Activated CD4-positive, alpha-beta memory T cell treated with anti-CD3 and anti-CD28 coated beads for 36 hours (primary cell): ENCODE results near the gene CRTAC1. TPM values are rescaled to one million over a fixed set of nuclear protein-coding genes. Genes with fewer than 3 reads are reported as not detected.

Source experiments
- CTCF ChIA-PET: fragments of 350-600 bp; sonication (Branson Sonifier 250); formaldehyde crosslinking; loops from one replicate; lab custom pipeline; 2021; ENCODE audit warnings: antibody characterized with exemption, inconsistent platforms; lab: Charles Lee
- POLR2A ChIA-PET: fragments of 350-600 bp; sonication (Branson Sonifier 250); formaldehyde crosslinking; loops from one replicate; lab custom pipeline; 2021; ENCODE audit warnings: antibody characterized with exemption; lab: Charles Lee
- DNase-seq: peaks from one replicate; pipeline ENCODE4 v3.0.0-alpha.2; 2020
- H3K27ac Mint-ChIP-seq: one replicate; pipeline ENCODE4 v1.8.0; 2021; ENCODE audit warnings: mixed read lengths
- H3K27me3 Mint-ChIP-seq: one replicate; pipeline ENCODE4 v1.8.0; 2021; ENCODE audit warnings: mixed read lengths
- H3K36me3 Mint-ChIP-seq: one replicate; pipeline ENCODE4 v1.8.0; 2021; ENCODE audit warnings: mixed read lengths
- H3K4me1 Mint-ChIP-seq: one replicate; pipeline ENCODE4 v1.8.0; 2021; ENCODE audit warnings: low read depth, mixed read lengths
- H3K4me3 Mint-ChIP-seq: one replicate; pipeline ENCODE4 v1.8.0; 2021; ENCODE audit warnings: mild to moderate bottlenecking, mixed read lengths
- H3K9me3 Mint-ChIP-seq: one replicate; pipeline ENCODE4 v1.8.0; 2021; ENCODE audit warnings: mixed read lengths
- intact Hi-C: fragments of 100-400 bp; cut with micrococcal nuclease; formaldehyde crosslinking; loops from one replicate; pipeline ENCODE4 v1.15.1; 2023
- total RNA-seq, 2 experiments: library from RNA; stranded (reverse); gene quantifications; one replicate each; pipeline ENCODE4 v1.2.3, GENCODE V29; 2021

Gene CRTAC1
- total RNA-seq, 2 experiments from 2014 or later = not detected

DNA sequence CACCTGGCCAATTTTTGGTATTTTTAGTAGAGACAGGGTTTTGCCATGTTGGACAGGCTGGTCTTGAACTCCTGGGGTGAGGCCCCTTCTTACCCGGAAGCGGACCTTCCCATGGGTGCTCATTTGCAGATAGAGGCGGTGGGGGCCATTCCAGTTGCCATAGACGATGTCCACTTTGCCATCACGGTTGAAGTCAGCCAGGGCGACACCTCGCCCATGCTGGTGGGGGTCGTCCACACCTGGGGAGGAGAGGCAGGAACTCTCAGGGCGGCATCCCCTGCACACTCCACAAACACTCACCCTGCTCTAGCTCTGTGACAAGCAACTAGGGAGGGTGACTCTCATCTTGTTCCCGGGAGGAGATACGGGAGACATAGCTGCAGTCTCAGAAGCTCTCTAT, 125.8 kb downstream of the CRTAC1 start:
- DNase-seq = no peak
- no peaks in the 10 kb centered on the region for H3K9me3 Mint-ChIP-seq
- no peak overlapping the region for H3K4me3 Mint-ChIP-seq
- intact Hi-C loops = no loop called here
- no peaks in the 10 kb centered on the region for H3K36me3 Mint-ChIP-seq
- no peaks in the 10 kb centered on the region for H3K4me1 Mint-ChIP-seq
- H3K27ac Mint-ChIP-seq = no peak overlapping the region
- CTCF ChIA-PET = interaction anchor here (1.0 to 3.4 kb wide), 4 partner anchors 10 to 141 kb away, joined by 3 to 15 read pairs (median 6); no protein-coding TSS in a partner anchor
- POLR2A ChIA-PET = no interaction called here
- H3K27me3 Mint-ChIP-seq = peaks cover 15% of the 10 kb centered on the region

DNA sequence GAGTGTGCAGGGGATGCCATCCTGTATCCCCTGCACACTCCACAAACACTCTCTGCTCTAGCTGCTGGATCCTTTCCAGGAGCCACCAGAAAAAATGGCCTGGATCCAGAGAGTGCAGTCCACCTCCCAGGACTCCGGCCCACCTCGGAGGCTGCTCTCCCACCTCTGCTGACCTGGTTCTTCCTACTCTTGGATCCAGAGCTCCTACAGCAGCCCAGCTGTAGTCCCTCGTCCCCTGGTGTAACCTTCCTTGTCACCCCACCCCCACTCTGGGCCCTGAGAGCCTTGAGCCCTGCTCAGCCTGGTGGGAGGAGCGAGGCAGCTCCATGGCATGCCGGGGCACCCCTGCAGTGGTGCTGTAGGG, 126.4 kb downstream of the CRTAC1 start:
- Mint-ChIP-seq H3K27me3 (peaks cover 15% of the 10 kb centered on the region), H3K36me3 (no peaks in the 10 kb centered on the region), H3K27ac (no peak overlapping the region), H3K9me3 (no peaks in the 10 kb centered on the region), H3K4me3 (no peak overlapping the region), H3K4me1 (no peaks in the 10 kb centered on the region)
- POLR2A ChIA-PET = no interaction called here
- intact Hi-C loops = no loop called here
- DNase-seq = no peak
- CTCF ChIA-PET = interaction anchor here (1.6 to 3.4 kb wide), 3 partner anchors 11 to 141 kb away, joined by 4 to 15 read pairs (median 9); no protein-coding TSS in a partner anchor

DNA sequence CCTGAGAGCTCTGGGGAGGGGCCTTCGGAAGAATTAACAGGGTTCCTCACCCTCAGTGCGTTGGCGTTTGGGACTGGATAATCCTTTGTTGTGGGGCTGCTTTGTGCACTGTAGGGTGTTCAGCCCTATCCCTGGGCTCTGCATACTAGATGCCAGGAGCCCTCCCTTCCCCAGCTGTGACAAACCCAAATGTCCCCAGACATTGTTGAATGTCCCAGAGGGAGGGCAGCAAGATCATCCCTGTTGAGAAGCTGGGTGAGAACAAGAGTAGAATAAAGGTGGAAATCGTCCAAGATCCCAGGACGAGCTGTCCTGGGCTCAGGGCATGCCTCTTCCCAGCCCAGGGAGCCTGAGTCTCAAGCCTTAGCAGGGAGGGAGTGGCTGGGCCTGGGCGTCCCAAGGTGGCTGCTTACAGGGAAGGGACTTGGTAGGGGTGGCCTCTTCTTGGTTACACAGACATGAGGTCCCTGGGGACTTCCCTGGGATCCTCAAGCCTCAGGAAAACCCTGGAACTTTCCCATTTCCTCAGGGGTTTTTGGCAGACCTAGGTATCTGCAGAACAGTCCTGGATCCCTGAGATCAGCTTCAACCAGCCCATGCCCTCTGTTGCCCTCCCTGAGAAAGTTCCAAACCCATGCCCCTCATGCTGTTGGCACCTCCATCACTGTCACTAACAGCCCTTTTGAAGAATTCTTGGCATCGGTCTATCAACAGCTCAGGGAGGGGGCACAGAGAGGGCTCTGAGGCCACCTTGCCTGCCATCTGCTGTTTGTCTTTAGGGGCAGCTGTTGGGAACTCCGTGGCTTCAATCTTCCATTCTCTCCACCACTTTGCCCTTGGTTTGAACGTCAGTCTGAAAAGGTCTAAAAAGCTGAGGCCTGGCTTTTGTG, 127.0 kb downstream of the CRTAC1 start:
- no peak overlapping the region for H3K27ac Mint-ChIP-seq
- POLR2A ChIA-PET = interaction anchor here (0.6 kb wide), 1 partner anchor 87 kb away, joined by 3 read pairs; no protein-coding TSS in a partner anchor

DNA sequence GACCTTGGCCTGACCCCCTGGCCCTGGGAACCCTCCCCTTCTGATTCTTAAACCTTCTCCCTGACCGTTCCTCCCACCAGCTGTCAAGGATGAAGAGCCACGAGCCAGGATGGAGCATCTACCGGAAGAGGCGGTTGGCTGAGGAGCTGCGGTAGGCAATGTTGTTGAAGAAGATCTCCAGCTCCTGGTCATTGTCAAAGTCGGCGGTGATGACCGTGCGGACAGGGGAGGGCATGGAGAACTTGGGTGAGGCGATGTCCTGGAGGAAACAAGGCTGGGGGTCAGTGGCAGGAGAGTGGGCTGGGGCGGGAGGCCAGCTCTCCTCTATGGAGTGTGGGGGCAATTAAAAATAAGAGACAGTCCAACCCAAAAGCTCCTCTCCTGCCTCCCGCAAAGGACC, 129.0 kb downstream of the CRTAC1 start:
- H3K4me1 Mint-ChIP-seq = no peaks in the 10 kb centered on the region
- CTCF ChIA-PET = interaction anchor here (1.6 kb wide), 1 partner anchor 14 kb away, joined by 10 read pairs; no protein-coding TSS in a partner anchor
- no peaks in the 10 kb centered on the region for H3K36me3 Mint-ChIP-seq
- no peak overlapping the region for H3K27ac Mint-ChIP-seq
- intact Hi-C loops = no loop called here
- H3K9me3 Mint-ChIP-seq = no peaks in the 10 kb centered on the region
- POLR2A ChIA-PET = no interaction called here
- no peak overlapping the region for H3K4me3 Mint-ChIP-seq
- DNase-seq = no peak
- H3K27me3 Mint-ChIP-seq = peaks cover 12% of the 10 kb centered on the region

More for the DNA sequence above, 127.0 kb downstream of the CRTAC1 start:
- Mint-ChIP-seq H3K4me3 (no peak overlapping the region), H3K9me3 (no peaks in the 10 kb centered on the region), H3K4me1 (no peaks in the 10 kb centered on the region), H3K36me3 (no peaks in the 10 kb centered on the region), H3K27me3 (peaks cover 15% of the 10 kb centered on the region)
- intact Hi-C loops = no loop called here
- DNase-seq = no peak
- CTCF ChIA-PET = interaction anchor here (1.6 to 3.4 kb wide), 4 partner anchors 12 to 142 kb away, joined by 4 to 15 read pairs (median 10); no protein-coding TSS in a partner anchor

DNA sequence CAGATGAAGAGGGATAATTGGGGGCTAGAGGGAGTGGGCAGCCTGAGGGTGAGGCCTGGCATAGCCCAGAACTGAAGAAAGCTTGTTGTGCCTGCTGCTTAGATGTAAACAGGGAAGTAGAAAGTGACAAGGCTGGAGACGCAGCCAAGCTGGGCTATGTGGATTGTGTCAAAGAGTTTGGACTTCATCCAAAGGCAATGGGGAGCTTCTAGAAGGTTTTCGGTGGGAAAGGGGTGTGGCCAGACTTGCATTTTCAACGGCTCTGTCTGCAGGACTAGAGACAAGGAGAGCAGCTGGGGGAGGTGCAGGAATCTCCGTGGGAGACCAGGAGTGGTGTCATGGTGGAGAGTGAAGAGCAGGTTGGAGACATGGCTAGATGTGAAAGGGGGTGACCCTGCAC, 132.0 kb downstream of the CRTAC1 start:
- peaks cover 4% of the 10 kb centered on the region for H3K27me3 Mint-ChIP-seq
- no peaks in the 10 kb centered on the region for H3K4me1 Mint-ChIP-seq
- no peak overlapping the region for H3K4me3 Mint-ChIP-seq
- POLR2A ChIA-PET = no interaction called here
- intact Hi-C loops = no loop called here
- CTCF ChIA-PET = interaction anchor here (1.2 to 1.7 kb wide), 2 partner anchors 17 to 29 kb away, joined by 3 to 8 read pairs; no protein-coding TSS in a partner anchor
- H3K36me3 Mint-ChIP-seq = no peaks in the 10 kb centered on the region
- H3K9me3 Mint-ChIP-seq = no peaks in the 10 kb centered on the region
- H3K27ac Mint-ChIP-seq = no peak overlapping the region
- no peak for DNase-seq

DNA sequence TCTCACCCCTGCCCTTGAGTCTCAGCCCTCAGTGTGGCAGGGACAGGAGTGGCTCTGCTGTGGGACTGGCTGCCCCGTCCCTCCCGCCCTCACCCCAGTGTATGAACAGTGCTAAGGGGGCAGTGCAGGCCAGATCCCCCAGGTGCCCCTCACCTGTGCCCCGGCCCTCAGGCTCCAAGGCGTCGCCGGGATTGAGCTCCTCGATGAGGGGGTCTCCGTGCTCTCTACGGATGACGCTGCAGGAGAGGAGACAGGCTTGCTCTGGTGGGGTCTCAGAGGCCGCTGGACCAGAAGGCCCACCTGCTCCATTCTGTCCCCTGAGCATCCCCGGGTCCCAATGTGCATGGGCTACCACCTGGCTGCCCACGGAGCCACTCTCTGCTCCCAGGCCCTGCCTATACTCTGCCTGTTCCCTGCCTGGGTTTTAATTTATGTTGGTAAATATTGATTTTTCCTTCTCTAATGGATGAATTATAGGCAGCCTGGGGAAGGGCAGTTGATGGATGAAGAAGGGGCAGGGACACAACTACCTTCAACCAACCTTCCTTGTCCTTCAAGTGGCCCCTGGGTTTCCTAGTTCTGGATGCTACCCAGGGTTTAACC, 133.6 kb downstream of the CRTAC1 start:
- H3K4me3 Mint-ChIP-seq = no peak overlapping the region
- H3K4me1 Mint-ChIP-seq = no peaks in the 10 kb centered on the region
- POLR2A ChIA-PET = interaction anchor here (0.9 kb wide), 1 partner anchor 15 kb away, joined by 3 read pairs; no protein-coding TSS in a partner anchor
- intact Hi-C loops = no loop called here
- H3K36me3 Mint-ChIP-seq = no peaks in the 10 kb centered on the region
- no peak overlapping the region for H3K27ac Mint-ChIP-seq
- peaks cover 6% of the 10 kb centered on the region for H3K27me3 Mint-ChIP-seq
- CTCF ChIA-PET = no interaction called here
- H3K9me3 Mint-ChIP-seq = no peaks in the 10 kb centered on the region
- DNase-seq = no peak

DNA sequence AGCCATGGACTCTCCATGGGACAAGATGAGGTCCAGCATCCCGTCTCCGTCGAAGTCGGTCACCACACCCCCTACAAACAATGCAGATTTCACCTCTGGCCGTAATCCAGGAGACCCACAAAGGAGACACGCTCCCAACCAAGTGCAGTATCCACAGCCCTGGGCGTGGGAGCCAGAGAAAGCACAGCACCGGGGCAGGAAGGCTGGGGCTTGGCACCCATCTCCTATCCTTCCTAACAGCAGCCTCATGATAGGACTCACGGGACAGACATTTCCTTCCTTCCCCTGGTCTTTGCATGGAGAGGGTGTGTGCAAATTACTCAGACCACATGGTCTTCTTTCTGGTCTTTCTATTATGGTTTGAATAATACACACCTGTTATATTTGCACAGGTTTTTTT, 134.5 kb downstream of the CRTAC1 start:
- H3K9me3 Mint-ChIP-seq = no peaks in the 10 kb centered on the region
- ChIA-PET POLR2A (no interaction called here), CTCF (no interaction called here)
- no peaks in the 10 kb centered on the region for H3K4me1 Mint-ChIP-seq
- peaks cover 4% of the 10 kb centered on the region for H3K27me3 Mint-ChIP-seq
- H3K4me3 Mint-ChIP-seq = no peak overlapping the region
- no peak for DNase-seq
- H3K27ac Mint-ChIP-seq = no peak overlapping the region
- no peaks in the 10 kb centered on the region for H3K36me3 Mint-ChIP-seq
- intact Hi-C loops = no loop called here

DNA sequence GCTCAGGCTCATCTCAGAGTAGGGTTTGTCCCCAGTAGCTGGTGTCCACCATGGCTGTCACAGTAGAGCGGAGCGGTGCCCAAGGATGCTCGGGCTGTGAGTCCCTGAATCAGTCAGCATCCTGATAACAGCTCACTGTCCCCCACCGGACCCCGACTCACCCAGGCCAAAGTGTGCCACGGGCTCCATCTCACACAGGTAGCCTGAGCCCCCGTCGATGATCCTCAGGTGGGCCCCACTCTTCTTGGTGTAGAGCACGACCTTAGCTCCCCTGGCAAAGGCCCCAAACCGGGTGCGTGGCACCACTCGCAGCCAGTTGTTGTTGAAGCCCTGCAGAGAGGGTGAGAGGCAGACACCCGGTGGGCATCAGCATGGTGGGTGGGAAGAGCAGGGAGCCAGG, 135.3 kb downstream of the CRTAC1 start:
- Mint-ChIP-seq H3K27ac (no peak overlapping the region), H3K27me3 (peaks cover 4% of the 10 kb centered on the region), H3K36me3 (no peaks in the 10 kb centered on the region), H3K4me3 (no peak overlapping the region), H3K9me3 (no peaks in the 10 kb centered on the region), H3K4me1 (no peaks in the 10 kb centered on the region)
- CTCF ChIA-PET = no interaction called here
- no peak for DNase-seq
- intact Hi-C loops = no loop called here
- POLR2A ChIA-PET = no interaction called here

DNA sequence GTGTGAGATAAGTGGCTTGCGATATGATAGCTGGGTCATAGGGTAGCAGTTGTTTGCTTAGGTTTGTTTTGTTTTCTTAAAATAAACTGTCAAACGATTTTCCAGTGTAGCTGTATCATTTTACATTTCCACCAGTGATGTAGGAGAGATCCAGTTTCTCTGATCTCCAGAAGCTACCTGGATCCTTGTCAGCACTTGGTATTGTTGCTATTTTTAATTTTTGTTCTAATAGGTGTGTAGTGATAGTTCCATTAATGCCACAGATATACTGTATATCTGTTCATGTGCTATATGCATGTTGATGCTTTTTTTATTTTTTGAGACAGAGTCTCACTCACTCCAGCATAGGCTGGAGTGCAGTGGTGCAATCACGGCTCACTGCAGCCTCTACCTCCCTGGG, 136.3 kb downstream of the CRTAC1 start:
- Mint-ChIP-seq H3K9me3 (no peaks in the 10 kb centered on the region), H3K4me1 (no peaks in the 10 kb centered on the region), H3K27ac (no peak overlapping the region), H3K36me3 (no peaks in the 10 kb centered on the region), H3K27me3 (peaks cover 4% of the 10 kb centered on the region), H3K4me3 (no peak overlapping the region)
- ChIA-PET CTCF (interaction anchor here (0.7 kb wide), 1 partner anchor 102 kb away, joined by 3 read pairs; no protein-coding TSS in a partner anchor), POLR2A (no interaction called here)
- intact Hi-C loops = no loop called here
- no peak for DNase-seq

DNA sequence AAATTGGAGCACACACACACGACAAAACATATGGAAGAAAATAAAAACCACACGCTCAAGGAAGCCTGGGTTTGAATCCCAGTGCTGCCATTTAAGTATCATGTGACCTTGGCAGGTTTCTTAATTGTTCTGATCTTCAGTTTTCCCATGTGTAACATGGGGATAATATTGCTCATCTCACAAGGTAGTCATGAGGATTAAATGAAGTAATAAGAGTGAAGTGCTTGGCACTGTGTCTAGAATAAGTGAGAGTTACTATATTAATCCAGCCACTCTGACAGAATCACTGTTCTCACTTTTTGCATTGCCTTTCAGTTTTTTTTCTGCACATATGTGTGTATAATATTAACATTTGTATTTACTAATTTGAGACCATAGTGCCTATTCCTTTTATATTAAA, 137.5 kb downstream of the CRTAC1 start:
- intact Hi-C loops = no loop called here
- H3K4me1 Mint-ChIP-seq = peaks cover 3% of the 10 kb centered on the region
- no peak for DNase-seq
- no peak overlapping the region for H3K27ac Mint-ChIP-seq
- H3K27me3 Mint-ChIP-seq = peaks cover 4% of the 10 kb centered on the region
- POLR2A ChIA-PET = no interaction called here
- CTCF ChIA-PET = no interaction called here
- H3K4me3 Mint-ChIP-seq = no peak overlapping the region
- no peaks in the 10 kb centered on the region for H3K9me3 Mint-ChIP-seq
- no peaks in the 10 kb centered on the region for H3K36me3 Mint-ChIP-seq

DNA sequence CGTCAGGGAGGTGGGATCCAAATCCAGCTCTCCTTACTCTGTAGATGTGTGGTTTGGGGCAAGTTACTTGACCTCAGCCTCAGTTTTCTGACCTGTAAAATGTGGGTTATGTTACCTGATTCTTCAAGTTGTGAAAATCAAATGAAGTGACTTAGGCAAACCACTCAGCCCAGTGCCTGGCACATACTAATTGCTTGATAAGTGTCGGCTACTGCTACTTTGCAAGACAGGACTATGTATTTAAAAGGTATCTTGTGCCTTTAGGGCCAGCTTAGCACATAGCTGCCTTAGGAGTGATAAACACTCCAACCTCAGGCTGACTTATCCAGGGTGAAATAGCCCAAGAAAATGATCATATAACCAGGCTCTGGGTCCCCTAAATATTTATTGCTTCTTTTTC, 137.9 kb downstream of the CRTAC1 start:
- CTCF ChIA-PET = no interaction called here
- no peak overlapping the region for H3K4me3 Mint-ChIP-seq
- peaks cover 4% of the 10 kb centered on the region for H3K27me3 Mint-ChIP-seq
- no peaks in the 10 kb centered on the region for H3K9me3 Mint-ChIP-seq
- POLR2A ChIA-PET = no interaction called here
- intact Hi-C loops = no loop called here
- H3K27ac Mint-ChIP-seq = no peak overlapping the region
- peaks cover 3% of the 10 kb centered on the region for H3K4me1 Mint-ChIP-seq
- DNase-seq = no peak
- no peaks in the 10 kb centered on the region for H3K36me3 Mint-ChIP-seq

DNA sequence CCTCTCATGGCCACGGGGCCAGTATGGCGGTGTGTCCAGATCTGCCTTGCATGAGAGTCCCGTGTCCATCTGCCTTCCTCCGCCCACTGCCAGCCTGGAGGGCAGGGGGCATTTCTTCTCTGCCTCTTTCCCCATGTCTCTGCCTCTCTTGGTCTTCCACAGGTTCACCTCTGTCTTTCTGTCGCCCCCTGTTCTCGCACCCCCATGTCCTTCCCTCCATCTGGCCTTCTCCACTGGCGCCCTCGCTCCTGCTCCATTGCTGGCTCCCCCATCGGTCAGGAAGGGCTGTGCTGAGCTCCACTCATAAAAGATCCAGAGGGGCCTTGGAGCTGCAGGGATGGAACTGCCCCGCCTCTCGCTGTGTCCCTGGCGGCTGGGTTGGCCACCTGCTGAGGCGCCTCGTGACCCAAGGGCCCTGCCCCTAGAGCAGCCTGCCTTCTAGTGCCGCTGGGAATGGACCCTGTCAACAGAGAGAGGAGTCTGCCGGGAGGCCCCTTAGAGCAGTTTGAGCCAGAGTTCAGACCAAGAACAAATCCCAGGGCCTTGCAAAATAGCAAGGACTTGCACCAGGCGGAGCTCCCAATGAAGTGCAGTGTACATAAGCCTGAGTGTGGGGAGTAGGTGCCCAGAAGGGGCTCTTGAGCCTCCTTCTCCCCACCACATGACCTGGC, 138.8 kb downstream of the CRTAC1 start:
- peaks cover 3% of the 10 kb centered on the region for H3K4me1 Mint-ChIP-seq
- H3K9me3 Mint-ChIP-seq = no peaks in the 10 kb centered on the region
- H3K27me3 Mint-ChIP-seq = peaks cover 4% of the 10 kb centered on the region
- H3K36me3 Mint-ChIP-seq = no peaks in the 10 kb centered on the region
- no peak overlapping the region for H3K27ac Mint-ChIP-seq
- CTCF ChIA-PET = no interaction called here
- no peak overlapping the region for H3K4me3 Mint-ChIP-seq
- DNase-seq = no peak
- POLR2A ChIA-PET = no interaction called here
- intact Hi-C loops = no loop called here
